AG09309 (cell line): Measurements from ENCODE around the gene SH3BP5L.

Experiments
- DNase-seq: peaks from one replicate; pipeline ENCODE4 v3.0.0-alpha.2; 2010; ENCODE audit warnings: low read depth
- H3K4me3 ChIP-seq: 2 replicates; pipeline ENCODE4 v1.5.1; 2011; ENCODE audit warnings: mild to moderate bottlenecking, low read depth, low read length, moderate library complexity; ENCODE audit not compliant: control insufficient read depth
- TF ChIP-seq, protein P1 (sequence below): IDR thresholded peaks from 2 replicates; pipeline ENCODE4 v1.5.1; 2011; ENCODE audit warnings: mild to moderate bottlenecking, low read depth, low read length, inconsistent platforms; ENCODE audit not compliant: insufficient read depth, control insufficient read depth; ENCODE audit errors: missing control alignments

The SH3BP5L gene

GRCh38 chr1:248857749-248858095, 32.0 kb upstream of the SH3BP5L start:
- TF ChIP-seq, protein P1, sequence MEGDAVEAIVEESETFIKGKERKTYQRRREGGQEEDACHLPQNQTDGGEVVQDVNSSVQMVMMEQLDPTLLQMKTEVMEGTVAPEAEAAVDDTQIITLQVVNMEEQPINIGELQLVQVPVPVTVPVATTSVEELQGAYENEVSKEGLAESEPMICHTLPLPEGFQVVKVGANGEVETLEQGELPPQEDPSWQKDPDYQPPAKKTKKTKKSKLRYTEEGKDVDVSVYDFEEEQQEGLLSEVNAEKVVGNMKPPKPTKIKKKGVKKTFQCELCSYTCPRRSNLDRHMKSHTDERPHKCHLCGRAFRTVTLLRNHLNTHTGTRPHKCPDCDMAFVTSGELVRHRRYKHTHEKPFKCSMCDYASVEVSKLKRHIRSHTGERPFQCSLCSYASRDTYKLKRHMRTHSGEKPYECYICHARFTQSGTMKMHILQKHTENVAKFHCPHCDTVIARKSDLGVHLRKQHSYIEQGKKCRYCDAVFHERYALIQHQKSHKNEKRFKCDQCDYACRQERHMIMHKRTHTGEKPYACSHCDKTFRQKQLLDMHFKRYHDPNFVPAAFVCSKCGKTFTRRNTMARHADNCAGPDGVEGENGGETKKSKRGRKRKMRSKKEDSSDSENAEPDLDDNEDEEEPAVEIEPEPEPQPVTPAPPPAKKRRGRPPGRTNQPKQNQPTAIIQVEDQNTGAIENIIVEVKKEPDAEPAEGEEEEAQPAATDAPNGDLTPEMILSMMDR: no peak
- DNase-seq: no peak
- peak overlapping the region; percentile 78 for H3K4me3 ChIP-seq

GRCh38 chr1:248857201-248857600, 31.5 kb upstream of the SH3BP5L start:
- TF ChIP-seq, protein P1: no peak
- DNase-seq: no peak
- H3K4me3 ChIP-seq: peak overlapping the region; percentile 78

DNA sequence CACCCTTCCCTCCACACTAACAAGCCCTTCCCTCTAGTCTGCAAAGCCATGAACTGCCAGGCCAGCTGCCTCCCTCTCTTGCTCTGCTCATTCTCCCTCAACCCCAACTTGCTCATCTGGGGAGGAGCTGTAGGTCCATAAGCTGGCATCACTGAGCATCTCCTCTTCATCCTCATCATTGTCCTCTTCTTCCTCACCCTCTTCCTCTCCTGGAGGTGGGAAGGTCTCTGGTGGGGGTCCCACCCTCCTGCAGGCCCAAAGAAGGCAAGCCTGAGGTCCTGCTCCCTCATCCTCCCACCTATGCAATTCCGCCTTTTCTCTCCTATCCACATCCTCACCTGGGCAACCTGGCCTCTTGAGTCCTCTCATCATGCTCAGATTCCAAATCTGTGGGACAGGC, 30.5 kb upstream of the SH3BP5L start:
- TF ChIP-seq, protein P1: no peak
- no peak overlapping the region for H3K4me3 ChIP-seq
- no peak for DNase-seq

- no peak for DNase-seq
- TF ChIP-seq, protein P1: no peak
Observed at GRCh38 chr1:248855580-248855979, 29.9 kb upstream of the SH3BP5L start.

DNA sequence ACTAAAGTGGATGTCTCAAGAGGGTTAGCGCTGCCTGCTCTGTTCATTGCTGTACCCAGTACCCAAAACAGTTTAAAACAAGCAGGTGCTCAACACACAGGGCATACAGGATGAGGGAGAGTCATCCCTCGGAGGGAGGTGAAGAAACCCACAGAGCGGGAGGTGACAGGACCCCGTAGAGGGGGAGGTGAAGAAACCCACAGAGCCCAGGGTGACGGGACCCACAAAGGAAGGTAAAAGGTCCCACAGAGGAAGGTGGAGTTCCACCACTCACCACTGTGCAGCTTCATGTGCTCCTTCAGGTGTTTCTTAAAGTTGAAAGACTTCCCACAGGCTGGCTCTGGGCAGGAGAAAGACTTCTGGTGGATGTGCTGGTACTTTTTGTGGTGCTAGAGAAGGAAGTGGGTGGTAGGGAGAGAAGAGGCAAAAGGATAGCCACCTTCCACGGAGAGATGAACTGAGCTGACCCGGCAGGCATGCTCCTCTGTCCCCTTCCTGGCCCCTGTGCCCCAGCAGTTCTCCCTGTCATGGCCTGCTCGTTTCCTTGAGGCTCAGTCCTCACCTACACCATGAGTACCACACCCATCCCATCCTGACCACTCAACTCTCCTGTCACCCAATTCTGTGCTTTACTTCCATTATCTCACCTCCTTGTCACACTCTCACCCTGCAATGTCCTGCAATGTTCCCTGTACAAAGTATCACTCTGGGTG, 28.1 kb upstream of the SH3BP5L start:
- TF ChIP-seq, protein P1: no peak
- DNase-seq: no peak
- H3K4me3 ChIP-seq: no peak overlapping the region

More at GRCh38 chr1:248855580-248855979, 29.9 kb upstream of the SH3BP5L start:
- H3K4me3 ChIP-seq: no peak overlapping the region

DNA sequence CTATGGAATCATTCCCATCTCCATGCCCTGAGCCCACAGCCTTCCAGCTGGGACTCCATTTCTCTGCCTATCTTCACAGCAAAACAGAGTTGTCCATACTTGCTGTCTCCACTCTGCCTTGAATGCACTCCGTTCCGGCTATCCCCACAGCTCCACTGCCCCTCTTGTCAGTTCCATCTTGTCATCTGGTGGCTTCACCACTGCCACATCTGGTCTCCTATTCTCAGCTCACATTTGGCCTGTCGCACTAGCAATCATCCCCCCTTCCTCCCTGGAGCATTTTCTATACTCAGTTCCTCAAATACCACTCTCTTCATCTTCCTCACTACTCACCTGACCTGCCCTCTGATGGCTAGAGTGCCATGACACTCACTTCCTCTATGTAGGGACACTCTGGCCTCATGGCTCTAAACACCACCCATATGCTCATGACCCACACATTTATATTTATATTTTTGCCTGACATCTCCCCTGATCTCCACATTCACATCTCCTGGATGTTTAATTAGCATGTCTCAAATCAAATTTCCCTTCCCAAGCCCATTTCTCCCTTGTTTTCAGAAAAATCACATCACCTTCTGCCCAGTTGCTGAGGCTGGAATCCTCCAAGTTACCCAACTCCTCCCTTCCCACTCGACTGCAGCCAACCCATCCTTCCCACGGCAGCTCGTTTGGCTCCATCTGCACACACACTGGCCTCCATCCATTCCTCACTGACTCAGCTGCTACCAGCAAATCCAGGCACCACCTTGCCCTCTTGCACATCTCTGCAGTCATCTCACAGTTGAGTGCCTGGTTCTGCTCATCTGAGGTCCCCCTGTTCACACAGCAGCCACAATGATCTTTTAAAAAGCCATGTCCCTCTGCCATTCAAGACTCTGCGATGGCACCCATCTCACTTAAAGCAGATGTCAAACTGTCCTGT, 27.0 kb upstream of the SH3BP5L start:
- TF ChIP-seq, protein P1: no peak
- no peak for DNase-seq
- no peak overlapping the region for H3K4me3 ChIP-seq
